ENCODE data around the gene FST.

Gene FST

DNA sequence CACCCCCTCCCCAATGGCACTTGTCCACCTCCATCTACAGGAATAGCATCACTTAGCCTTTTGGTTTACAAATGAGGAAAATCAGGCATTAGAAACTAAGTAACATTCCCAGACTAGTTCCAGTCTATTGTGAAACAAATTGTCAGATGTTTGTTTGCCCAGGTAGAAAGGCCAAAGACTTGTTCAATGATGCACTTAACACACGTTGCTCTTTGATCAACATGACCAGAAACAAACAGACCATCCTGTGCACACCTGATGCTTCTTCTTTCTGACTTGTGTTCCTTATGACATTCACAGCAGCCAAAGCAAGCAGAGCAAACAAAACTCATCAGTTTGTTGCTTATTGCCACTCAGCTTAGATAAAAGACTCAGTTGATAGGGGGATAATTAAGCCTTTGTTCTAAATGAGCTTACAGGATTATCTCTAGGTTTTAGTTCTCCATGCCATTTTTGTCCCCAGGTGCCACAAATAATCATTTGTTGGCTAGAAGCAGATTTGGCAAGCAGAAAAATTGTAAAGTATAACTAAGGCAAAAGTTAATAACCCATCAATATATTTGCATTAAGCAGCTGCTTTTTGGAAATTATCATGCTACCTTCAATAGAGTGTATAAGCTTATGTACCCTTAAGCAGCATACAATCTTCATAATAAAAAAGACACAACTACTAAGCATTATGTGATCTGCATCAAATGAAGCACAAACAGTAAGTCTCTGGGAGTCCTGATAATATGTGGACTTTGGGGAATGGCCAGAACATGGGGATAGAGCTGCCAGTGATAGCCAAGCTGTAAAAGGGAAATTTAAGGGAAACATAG is 26.3 kb upstream of the FST start:
- ChIA-PET POLR2A (no interaction called here), CTCF (no interaction called here)
- Histone ChIP-seq H3K9me3 (ENCODE audit: control insufficient read depth, insufficient read depth, low read depth, low read length) (no peaks in the 10 kb centered on the region), H3K4me3 (ENCODE audit: low read depth, low read length) (no peak overlapping the region), H3K27ac (ENCODE audit: extremely low read depth, low read depth, low read length) (no peak overlapping the region), H3K36me3 (ENCODE audit: control insufficient read depth in 2 of 2, insufficient read depth in 1 of 2, low read length in 2 of 2) (no peaks in the 10 kb centered on the region), H3K4me1 (ENCODE audit: control insufficient read depth, insufficient read depth, low read length) (no peaks in the 10 kb centered on the region)
- TF ChIP-seq ZNF350 (tag by site-specific recombination; IDR thresholded peaks at IDR 0.05): no peak
- TF ChIP-seq ZFP37 (tag by site-specific recombination; IDR thresholded peaks at IDR 0.05): no peak
- TF ChIP-seq ZNF654 (tag by site-specific recombination; IDR thresholded peaks at IDR 0.05; ENCODE audit: low read depth): no peak
- TF ChIP-seq, protein P1, sequence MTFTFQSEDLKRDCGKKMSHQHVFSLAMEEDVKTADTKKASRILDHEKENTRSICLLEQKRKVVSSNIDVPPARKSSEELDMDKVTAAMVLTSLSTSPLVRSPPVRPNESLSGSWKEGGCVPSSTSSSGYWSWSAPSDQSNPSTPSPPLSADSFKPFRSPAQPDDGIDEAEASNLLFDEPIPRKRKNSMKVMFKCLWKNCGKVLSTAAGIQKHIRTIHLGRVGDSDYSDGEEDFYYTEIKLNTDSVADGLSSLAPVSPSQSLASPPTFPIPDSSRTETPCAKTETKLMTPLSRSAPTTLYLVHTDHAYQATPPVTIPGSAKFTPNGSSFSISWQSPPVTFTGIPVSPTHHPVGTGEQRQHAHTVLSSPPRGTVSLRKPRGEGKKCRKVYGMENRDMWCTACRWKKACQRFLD (tag by site-specific recombination; IDR thresholded peaks at IDR 0.05): no peak
- TF ChIP-seq, protein P2, sequence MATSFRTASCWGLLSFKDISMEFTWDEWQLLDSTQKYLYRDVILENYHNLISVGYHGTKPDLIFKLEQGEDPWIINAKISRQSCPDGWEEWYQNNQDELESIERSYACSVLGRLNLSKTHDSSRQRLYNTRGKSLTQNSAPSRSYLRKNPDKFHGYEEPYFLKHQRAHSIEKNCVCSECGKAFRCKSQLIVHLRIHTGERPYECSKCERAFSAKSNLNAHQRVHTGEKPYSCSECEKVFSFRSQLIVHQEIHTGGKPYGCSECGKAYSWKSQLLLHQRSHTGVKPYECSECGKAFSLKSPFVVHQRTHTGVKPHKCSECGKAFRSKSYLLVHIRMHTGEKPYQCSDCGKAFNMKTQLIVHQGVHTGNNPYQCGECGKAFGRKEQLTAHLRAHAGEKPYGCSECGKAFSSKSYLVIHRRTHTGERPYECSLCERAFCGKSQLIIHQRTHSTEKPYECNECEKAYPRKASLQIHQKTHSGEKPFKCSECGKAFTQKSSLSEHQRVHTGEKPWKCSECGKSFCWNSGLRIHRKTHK (tag by site-specific recombination; IDR thresholded peaks at IDR 0.05): no peak
- TF ChIP-seq, protein P3, sequence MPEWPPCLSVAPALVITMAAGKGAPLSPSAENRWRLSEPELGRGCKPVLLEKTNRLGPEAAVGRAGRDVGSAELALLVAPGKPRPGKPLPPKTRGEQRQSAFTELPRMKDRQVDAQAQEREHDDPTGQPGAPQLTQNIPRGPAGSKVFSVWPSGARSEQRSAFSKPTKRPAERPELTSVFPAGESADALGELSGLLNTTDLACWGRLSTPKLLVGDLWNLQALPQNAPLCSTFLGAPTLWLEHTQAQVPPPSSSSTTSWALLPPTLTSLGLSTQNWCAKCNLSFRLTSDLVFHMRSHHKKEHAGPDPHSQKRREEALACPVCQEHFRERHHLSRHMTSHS (tag by site-specific recombination; IDR thresholded peaks at IDR 0.05): no peak
- TF ChIP-seq ZBTB7A (tag by site-specific recombination; IDR thresholded peaks at IDR 0.05; ENCODE audit: low read depth): no peak
- TF ChIP-seq ZNF624 (tag by site-specific recombination; IDR thresholded peaks at IDR 0.05): no peak

DNA sequence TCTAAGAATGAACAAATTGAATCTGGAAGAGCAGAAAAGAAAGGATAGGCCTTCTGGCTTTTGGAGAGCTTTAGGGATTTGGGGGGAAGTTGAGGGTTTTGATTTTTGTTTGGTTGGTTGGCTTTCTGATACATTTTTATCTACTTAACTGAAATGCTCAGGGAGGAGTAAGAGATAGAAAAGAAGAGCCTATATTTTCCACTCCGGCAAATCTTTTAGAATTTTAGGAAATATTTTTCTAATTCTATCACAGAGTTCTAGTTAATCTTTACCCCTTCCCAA is 25.8 kb upstream of the FST start:
- POLR2A ChIA-PET: no interaction called here
- Histone ChIP-seq H3K4me3 (ENCODE audit: low read depth, low read length) (no peak overlapping the region), H3K27ac (ENCODE audit: extremely low read depth, low read depth, low read length) (no peak overlapping the region), H3K4me1 (ENCODE audit: control insufficient read depth, insufficient read depth, low read length) (no peaks in the 10 kb centered on the region), H3K36me3 (ENCODE audit: control insufficient read depth in 2 of 2, insufficient read depth in 1 of 2, low read length in 2 of 2) (no peaks in the 10 kb centered on the region), H3K9me3 (ENCODE audit: control insufficient read depth, insufficient read depth, low read depth, low read length) (no peaks in the 10 kb centered on the region)
- CTCF ChIA-PET: interaction anchor here (0.5 kb wide), 1 partner anchor 41 kb away, joined by 4 read pairs; no protein-coding TSS in a partner anchor
- TF ChIP-seq ZNF658 (tag by site-specific recombination; IDR thresholded peaks at IDR 0.05) (no peak), ZNF311 (tag by site-specific recombination; IDR thresholded peaks at IDR 0.05; ENCODE audit: borderline replicate concordance) (no peak), ZNF837 (tag by site-specific recombination; IDR thresholded peaks at IDR 0.05) (no peak), ZNF202 (tag by site-specific recombination; IDR thresholded peaks at IDR 0.05; ENCODE audit: borderline replicate concordance) (no peak), ZNF670 (tag by site-specific recombination; IDR thresholded peaks at IDR 0.05; ENCODE audit: low read depth) (no peak), ZNF600 (tag by site-specific recombination; IDR thresholded peaks at IDR 0.05) (no peak), ZNF391 (tag by site-specific recombination; IDR thresholded peaks at IDR 0.05; ENCODE audit: borderline replicate concordance, low read depth) (no peak), ZNF433 (tag by site-specific recombination; IDR thresholded peaks at IDR 0.05; ENCODE audit: low read depth) (no peak), ZSCAN16 (tag by site-specific recombination; IDR thresholded peaks at IDR 0.05) (no peak), ZNF677 (tag by site-specific recombination; IDR thresholded peaks at IDR 0.05) (no peak)
- TF ChIP-seq, protein P2 (tag by site-specific recombination; IDR thresholded peaks at IDR 0.05): no peak
- TF ChIP-seq, protein P4, sequence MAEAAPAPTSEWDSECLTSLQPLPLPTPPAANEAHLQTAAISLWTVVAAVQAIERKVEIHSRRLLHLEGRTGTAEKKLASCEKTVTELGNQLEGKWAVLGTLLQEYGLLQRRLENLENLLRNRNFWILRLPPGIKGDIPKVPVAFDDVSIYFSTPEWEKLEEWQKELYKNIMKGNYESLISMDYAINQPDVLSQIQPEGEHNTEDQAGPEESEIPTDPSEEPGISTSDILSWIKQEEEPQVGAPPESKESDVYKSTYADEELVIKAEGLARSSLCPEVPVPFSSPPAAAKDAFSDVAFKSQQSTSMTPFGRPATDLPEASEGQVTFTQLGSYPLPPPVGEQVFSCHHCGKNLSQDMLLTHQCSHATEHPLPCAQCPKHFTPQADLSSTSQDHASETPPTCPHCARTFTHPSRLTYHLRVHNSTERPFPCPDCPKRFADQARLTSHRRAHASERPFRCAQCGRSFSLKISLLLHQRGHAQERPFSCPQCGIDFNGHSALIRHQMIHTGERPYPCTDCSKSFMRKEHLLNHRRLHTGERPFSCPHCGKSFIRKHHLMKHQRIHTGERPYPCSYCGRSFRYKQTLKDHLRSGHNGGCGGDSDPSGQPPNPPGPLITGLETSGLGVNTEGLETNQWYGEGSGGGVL (tag by site-specific recombination; IDR thresholded peaks at IDR 0.05): no peak
- TF ChIP-seq, protein P5, sequence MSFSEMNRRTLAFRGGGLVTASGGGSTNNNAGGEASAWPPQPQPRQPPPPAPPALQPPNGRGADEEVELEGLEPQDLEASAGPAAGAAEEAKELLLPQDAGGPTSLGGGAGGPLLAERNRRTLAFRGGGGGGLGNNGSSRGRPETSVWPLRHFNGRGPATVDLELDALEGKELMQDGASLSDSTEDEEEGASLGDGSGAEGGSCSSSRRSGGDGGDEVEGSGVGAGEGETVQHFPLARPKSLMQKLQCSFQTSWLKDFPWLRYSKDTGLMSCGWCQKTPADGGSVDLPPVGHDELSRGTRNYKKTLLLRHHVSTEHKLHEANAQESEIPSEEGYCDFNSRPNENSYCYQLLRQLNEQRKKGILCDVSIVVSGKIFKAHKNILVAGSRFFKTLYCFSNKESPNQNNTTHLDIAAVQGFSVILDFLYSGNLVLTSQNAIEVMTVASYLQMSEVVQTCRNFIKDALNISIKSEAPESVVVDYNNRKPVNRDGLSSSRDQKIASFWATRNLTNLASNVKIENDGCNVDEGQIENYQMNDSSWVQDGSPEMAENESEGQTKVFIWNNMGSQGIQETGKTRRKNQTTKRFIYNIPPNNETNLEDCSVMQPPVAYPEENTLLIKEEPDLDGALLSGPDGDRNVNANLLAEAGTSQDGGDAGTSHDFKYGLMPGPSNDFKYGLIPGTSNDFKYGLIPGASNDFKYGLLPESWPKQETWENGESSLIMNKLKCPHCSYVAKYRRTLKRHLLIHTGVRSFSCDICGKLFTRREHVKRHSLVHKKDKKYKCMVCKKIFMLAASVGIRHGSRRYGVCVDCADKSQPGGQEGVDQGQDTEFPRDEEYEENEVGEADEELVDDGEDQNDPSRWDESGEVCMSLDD (tag by site-specific recombination; IDR thresholded peaks at IDR 0.05): no peak
- TF ChIP-seq, protein P6, sequence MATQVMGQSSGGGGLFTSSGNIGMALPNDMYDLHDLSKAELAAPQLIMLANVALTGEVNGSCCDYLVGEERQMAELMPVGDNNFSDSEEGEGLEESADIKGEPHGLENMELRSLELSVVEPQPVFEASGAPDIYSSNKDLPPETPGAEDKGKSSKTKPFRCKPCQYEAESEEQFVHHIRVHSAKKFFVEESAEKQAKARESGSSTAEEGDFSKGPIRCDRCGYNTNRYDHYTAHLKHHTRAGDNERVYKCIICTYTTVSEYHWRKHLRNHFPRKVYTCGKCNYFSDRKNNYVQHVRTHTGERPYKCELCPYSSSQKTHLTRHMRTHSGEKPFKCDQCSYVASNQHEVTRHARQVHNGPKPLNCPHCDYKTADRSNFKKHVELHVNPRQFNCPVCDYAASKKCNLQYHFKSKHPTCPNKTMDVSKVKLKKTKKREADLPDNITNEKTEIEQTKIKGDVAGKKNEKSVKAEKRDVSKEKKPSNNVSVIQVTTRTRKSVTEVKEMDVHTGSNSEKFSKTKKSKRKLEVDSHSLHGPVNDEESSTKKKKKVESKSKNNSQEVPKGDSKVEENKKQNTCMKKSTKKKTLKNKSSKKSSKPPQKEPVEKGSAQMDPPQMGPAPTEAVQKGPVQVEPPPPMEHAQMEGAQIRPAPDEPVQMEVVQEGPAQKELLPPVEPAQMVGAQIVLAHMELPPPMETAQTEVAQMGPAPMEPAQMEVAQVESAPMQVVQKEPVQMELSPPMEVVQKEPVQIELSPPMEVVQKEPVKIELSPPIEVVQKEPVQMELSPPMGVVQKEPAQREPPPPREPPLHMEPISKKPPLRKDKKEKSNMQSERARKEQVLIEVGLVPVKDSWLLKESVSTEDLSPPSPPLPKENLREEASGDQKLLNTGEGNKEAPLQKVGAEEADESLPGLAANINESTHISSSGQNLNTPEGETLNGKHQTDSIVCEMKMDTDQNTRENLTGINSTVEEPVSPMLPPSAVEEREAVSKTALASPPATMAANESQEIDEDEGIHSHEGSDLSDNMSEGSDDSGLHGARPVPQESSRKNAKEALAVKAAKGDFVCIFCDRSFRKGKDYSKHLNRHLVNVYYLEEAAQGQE (tag by site-specific recombination; IDR thresholded peaks at IDR 0.05): no peak
